HG03135 (cell line): Measurements from ENCODE around the gene CD83.
"Not testable (repeated sequence)": the region's sequence is repeated elsewhere in the genome, so short reads cannot be mapped to it uniquely, and the experiment has no call there.

ENCODE experiments used
- ATAC-seq: cut with Tn5 transposase; IDR thresholded peaks from one replicate; pipeline ENCODE4 v1.9.1; 2021; ENCODE audit warnings: mild to moderate bottlenecking, moderate library complexity; ENCODE audit not compliant: unreplicated experiment

The CD83 gene

GRCh38 chr6:14146506-14147096, 29.0 kb downstream of the CD83 start:
- no peak for ATAC-seq

GRCh38 chr6:14147891-14148290, 30.3 kb downstream of the CD83 start:
- ATAC-seq: no peak

- no peak for ATAC-seq
These were observed 30.9 kb downstream of the CD83 start for GRCh38 chr6:14148471-14148870.

GRCh38 chr6:14149053-14149738, 31.6 kb downstream of the CD83 start:
- no peak for ATAC-seq

- ATAC-seq: no peak
These were observed 32.2 kb downstream of the CD83 start for GRCh38 chr6:14149739-14150130.

GRCh38 chr6:14151300-14151699, 33.7 kb downstream of the CD83 start:
- ATAC-seq: not testable (repeated sequence)

GRCh38 chr6:14151773-14152172, 34.2 kb downstream of the CD83 start:
- ATAC-seq: no peak

GRCh38 chr6:14153228-14153627, 35.7 kb downstream of the CD83 start:
- ATAC-seq: no peak

GRCh38 chr6:14159090-14159489, 41.5 kb downstream of the CD83 start:
- no peak for ATAC-seq

- no peak for ATAC-seq
These were observed 45.3 kb downstream of the CD83 start for GRCh38 chr6:14162826-14163225.

- no peak for ATAC-seq
These were observed 47.5 kb downstream of the CD83 start for GRCh38 chr6:14165091-14165490.

GRCh38 chr6:14166839-14167238, 49.3 kb downstream of the CD83 start:
- ATAC-seq: no peak

- ATAC-seq: no peak
These were observed 52.6 kb downstream of the CD83 start for GRCh38 chr6:14170128-14170527.

GRCh38 chr6:14172562-14172961, 55.0 kb downstream of the CD83 start:
- ATAC-seq: no peak

GRCh38 chr6:14174226-14174625, 56.7 kb downstream of the CD83 start:
- ATAC-seq: no peak

GRCh38 chr6:14174996-14175395, 57.4 kb downstream of the CD83 start:
- ATAC-seq: no peak

- ATAC-seq: no peak
These were observed 58.9 kb downstream of the CD83 start for GRCh38 chr6:14176429-14176828.

GRCh38 chr6:14177413-14178082, 60.0 kb downstream of the CD83 start:
- no peak for ATAC-seq

GRCh38 chr6:14178083-14178445, 60.5 kb downstream of the CD83 start:
- no peak for ATAC-seq

- no peak for ATAC-seq
These were observed 63.0 kb downstream of the CD83 start for GRCh38 chr6:14180609-14181008.

- ATAC-seq: no peak
These were observed 65.3 kb downstream of the CD83 start for GRCh38 chr6:14182916-14183315.
